AG09309 (cell line): Measurements from ENCODE around the gene PGK1.

Source experiments
- DNase-seq: peaks from one replicate; pipeline ENCODE4 v3.0.0-alpha.2; 2010; ENCODE audit warnings: low read depth
- H3K4me3 ChIP-seq: 2 replicates; pipeline ENCODE4 v1.5.1; 2011; ENCODE audit warnings: mild to moderate bottlenecking, low read depth, low read length, moderate library complexity; ENCODE audit not compliant: control insufficient read depth
- TF ChIP-seq, protein P1 (sequence below): IDR thresholded peaks from 2 replicates; pipeline ENCODE4 v1.5.1; 2011; ENCODE audit warnings: mild to moderate bottlenecking, low read depth, low read length, inconsistent platforms; ENCODE audit not compliant: insufficient read depth, control insufficient read depth; ENCODE audit errors: missing control alignments

Gene PGK1

DNA sequence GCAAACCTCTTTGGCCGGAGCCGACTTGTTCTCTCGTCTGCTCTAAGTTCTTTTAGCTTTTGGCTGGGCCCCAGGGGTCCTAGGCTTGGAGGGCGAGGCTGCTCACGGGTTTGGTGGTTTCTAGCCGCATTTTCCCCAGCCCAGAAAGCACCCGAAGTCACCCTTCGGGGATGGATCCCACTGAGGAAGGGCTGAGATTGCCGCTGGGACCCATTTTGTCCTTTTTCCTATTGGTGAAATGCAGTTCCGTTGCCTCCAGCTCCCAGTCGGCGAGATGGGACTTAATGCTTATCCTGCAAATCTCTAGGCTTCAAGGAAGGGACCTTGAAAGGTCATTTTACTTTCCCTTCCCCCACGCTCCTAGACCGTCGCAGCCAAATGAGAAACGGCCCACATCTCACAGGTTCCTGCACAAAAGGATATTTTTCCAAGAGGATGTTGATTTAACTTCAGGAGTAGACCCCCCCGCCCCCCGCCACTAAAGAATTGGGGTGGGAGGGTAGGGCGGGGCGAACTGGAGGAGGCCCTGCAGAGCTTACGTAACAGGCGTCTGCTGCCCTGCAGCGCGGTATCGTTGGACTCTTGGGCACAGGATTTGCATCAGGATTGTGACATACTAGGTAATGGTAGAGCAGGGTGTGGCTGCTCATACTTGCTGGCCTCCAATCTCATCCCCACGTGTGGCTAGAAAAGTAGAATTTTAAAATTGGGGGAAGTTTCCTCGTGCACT, 564 bp downstream of the PGK1 start:
- DNase-seq: peak; percentile 24
- peak overlapping the region; percentile 70 for H3K4me3 ChIP-seq
- TF ChIP-seq, protein P1, sequence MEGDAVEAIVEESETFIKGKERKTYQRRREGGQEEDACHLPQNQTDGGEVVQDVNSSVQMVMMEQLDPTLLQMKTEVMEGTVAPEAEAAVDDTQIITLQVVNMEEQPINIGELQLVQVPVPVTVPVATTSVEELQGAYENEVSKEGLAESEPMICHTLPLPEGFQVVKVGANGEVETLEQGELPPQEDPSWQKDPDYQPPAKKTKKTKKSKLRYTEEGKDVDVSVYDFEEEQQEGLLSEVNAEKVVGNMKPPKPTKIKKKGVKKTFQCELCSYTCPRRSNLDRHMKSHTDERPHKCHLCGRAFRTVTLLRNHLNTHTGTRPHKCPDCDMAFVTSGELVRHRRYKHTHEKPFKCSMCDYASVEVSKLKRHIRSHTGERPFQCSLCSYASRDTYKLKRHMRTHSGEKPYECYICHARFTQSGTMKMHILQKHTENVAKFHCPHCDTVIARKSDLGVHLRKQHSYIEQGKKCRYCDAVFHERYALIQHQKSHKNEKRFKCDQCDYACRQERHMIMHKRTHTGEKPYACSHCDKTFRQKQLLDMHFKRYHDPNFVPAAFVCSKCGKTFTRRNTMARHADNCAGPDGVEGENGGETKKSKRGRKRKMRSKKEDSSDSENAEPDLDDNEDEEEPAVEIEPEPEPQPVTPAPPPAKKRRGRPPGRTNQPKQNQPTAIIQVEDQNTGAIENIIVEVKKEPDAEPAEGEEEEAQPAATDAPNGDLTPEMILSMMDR: no peak

DNA sequence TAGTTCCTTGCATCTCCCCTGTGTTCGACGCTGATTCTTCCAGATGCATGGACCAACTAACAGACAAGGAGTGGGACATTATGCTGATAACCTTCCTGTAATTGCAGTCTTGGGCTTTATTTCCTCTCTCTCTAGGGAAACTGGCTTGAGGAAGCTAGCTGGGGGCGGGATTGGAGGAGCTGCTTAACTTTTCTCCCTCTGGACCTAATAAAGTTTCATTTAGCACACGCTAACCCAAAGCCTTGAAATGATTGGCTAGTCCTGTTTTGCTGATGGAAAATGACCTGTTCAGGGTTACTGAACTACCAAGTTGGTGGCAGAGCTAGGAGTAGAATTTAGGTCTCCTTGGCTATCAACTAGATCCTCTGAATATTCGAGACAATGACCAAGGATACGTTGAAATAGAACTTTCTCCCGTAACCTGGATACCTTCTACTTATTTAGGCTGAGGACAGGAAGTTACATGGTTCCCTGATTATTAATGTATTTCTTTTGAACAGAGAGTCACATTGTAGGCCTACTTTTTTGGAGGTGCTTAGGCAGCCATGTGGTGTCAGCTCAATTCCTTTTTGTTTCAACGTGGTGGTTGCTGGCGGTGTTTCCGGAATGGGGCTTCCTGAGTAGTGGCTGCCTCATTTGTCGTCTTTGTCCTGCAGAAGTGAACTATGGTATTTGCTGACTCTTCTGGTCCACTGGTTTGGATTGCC, 2.0 kb downstream of the PGK1 start:
- peak overlapping the region; percentile 70 for H3K4me3 ChIP-seq
- DNase-seq: no peak
- TF ChIP-seq, protein P1: no peak

DNA sequence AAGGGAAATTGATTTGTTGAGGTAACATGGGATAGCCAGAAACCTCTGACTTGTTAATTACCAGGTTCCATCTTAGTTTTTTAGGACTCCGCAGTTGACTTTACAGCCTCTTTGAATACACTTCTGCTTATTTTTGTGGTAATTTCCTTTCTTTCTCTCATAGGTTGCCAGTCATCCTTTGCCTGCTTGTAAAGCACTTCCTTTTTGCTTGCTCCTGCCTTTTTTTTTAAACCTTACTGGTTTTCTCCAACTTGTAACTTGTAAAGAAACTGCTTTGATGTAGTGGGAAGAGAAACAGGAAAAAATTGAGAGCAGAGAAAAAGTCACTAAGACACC, 2.6 kb downstream of the PGK1 start:
- H3K4me3 ChIP-seq: no peak overlapping the region
- TF ChIP-seq, protein P1: no peak
- DNase-seq: no peak

DNA sequence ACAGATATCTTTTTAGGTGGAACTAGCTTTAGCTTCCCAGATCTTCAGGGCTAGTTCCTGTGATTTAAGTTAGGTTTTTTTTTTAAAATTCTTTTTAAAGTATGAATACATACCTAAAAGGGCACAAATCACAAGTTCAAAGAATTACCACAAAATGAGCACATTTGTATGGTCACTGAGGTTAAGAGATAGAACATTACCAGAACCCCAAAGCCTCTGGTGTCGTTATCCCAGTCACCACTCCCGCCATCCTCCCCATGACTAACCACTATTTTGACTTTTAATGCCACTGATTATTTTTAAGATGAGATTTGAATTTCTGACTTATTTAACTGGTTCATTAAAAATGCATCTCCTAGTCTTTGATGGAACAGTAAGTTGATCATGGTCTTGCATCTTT, 5.4 kb downstream of the PGK1 start:
- TF ChIP-seq, protein P1: no peak
- no peak overlapping the region for H3K4me3 ChIP-seq
- no peak for DNase-seq

DNA sequence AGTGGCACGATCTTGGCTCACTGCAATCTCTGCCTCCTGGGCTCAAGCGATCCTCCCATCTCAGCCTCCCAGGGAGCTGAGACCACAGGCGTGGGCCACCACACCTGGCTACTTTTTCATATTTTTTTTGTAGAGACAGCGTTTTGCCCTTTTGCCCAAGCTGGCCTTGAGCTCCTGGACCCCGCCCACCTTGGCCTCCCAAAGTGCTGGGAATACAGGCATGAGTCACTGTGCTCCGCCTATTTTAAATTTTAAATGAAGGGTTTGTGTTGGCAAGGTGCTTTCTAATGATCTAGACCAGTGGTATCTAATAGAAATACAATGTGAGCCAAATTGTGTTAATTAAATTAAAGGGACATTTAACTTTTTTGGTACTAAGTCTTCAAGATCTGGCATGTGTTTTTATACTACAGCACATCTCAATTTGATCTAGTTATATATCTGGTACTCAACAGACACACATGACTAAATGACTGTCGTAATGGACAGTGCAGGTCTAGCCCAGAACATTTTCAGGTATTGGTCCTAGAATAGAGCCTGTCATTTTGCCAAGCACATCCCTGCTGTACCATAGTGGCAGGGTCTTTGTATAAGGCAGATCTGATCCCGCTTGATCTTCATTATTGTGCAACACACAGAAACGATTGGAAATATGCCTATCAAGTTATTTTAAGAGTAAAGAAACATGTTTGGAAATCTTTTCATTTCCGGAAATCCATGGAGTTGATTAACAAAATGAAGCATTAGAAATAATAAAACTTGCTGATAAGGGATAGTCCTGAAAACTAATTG, 7.3 kb downstream of the PGK1 start:
- DNase-seq: no peak
- H3K4me3 ChIP-seq: no peak overlapping the region
- TF ChIP-seq, protein P1: no peak

DNA sequence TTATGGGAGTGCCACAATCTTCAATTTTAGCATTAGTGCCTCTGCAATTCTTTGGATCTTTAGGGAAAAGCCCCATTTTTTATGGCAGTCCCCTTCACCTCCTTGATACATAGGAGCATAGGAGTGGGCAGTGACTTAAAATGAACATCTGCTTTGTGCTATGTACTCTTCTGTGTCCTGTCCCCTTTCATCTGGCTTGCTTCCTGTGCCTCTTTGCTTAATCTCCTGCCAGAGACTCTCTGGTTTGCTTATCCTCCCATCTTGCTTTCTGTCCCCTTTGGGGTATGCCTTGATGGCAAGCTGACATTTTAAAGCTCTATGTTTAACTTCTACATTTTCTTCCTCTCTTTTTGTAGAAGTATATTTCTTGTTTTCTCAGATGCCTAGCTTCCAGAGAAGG, 12.3 kb downstream of the PGK1 start:
- no peak overlapping the region for H3K4me3 ChIP-seq
- TF ChIP-seq, protein P1: no peak
- DNase-seq: no peak
